Parathyroid adenoma (tissue), 2 donors: ENCODE data around the gene SELE.

Experiments
- H2AFZ ChIP-seq: fragments of 300-600 bp; sonication (generic); one replicate; pipeline ENCODE4 v1.7.0; 2017; ENCODE audit warnings: antibody characterized with exemption, mild to moderate bottlenecking
- H3K27ac ChIP-seq: fragments of 300-600 bp; sonication (generic); one replicate; pipeline ENCODE4 v1.7.0; 2017
- H3K27me3 ChIP-seq: fragments of 300-600 bp; sonication (generic); one replicate; pipeline ENCODE4 v1.7.0; 2017; ENCODE audit warnings: low read length; ENCODE audit not compliant: control insufficient read depth, insufficient read depth
- H3K36me3 ChIP-seq: fragments of 300-600 bp; sonication (generic); one replicate; pipeline ENCODE4 v1.7.0; 2017; ENCODE audit warnings: low read length; ENCODE audit not compliant: control insufficient read depth, insufficient read depth
- H3K4me1 ChIP-seq: fragments of 300-600 bp; sonication (generic); one replicate; pipeline ENCODE4 v1.7.0; 2017; ENCODE audit warnings: control low read depth
- H3K4me2 ChIP-seq: fragments of 300-600 bp; sonication (generic); one replicate; pipeline ENCODE4 v1.7.0; 2017; ENCODE audit warnings: low read length
- H3K4me3 ChIP-seq: fragments of 300-600 bp; sonication (generic); one replicate; pipeline ENCODE4 v1.7.0; 2017; ENCODE audit warnings: low read depth, low read length
- H3K79me2 ChIP-seq: fragments of 300-600 bp; sonication (generic); one replicate; pipeline ENCODE4 v1.7.0; 2017; ENCODE audit warnings: control low read depth
- H3K9ac ChIP-seq: fragments of 300-600 bp; sonication (generic); one replicate; pipeline ENCODE4 v1.7.0; 2017; ENCODE audit warnings: mild to moderate bottlenecking
- H3K9me3 ChIP-seq: fragments of 300-600 bp; sonication (generic); one replicate; pipeline ENCODE4 v1.7.0; 2017; ENCODE audit warnings: low read length; ENCODE audit not compliant: control insufficient read depth
- CTCF ChIP-seq: fragments of 300-600 bp; sonication (generic); IDR thresholded peaks from one replicate; pipeline ENCODE4 v1.7.0; 2017; ENCODE audit warnings: antibody characterized with exemption, mild to moderate bottlenecking
- donor health status: primary hyperparathyroidism.

Gene SELE

GRCh38 chr1:169712309-169712631 is 21.6 kb downstream of the SELE start:
- TF ChIP-seq CTCF: no peak
- no peaks in the 10 kb centered on the region for H3K79me2 ChIP-seq
- H3K4me2 ChIP-seq: no peak overlapping the region
- peak overlapping the region; percentile 82 for H2AFZ ChIP-seq
- peaks cover 7% of the 10 kb centered on the region for H3K4me1 ChIP-seq
- no peaks in the 10 kb centered on the region for H3K36me3 ChIP-seq
- no peak overlapping the region for H3K9ac ChIP-seq
- no peak overlapping the region for H3K4me3 ChIP-seq
- no peaks in the 10 kb centered on the region for H3K27me3 ChIP-seq
- peaks cover 2% of the 10 kb centered on the region for H3K9me3 ChIP-seq
- peak overlapping the region; percentile 54 for H3K27ac ChIP-seq

GRCh38 chr1:169711469-169712308 is 22.2 kb downstream of the SELE start, which contains the start of gene SELL:
Gene SELL, minus strand, starts transcription at chr1:169711620. Its CDS starts 122 bp downstream, at chr1:169711498.
- Histone ChIP-seq H3K36me3 (no peaks in the 10 kb centered on the region), H3K27ac (peak within 1 kb of the TSS; percentile 54), H3K9ac (no peak within 1 kb of the TSS), H3K4me2 (peak within 1 kb of the TSS; percentile 64), H3K9me3 (no peaks in the 10 kb centered on the region), H3K79me2 (no peaks in the 10 kb centered on the region), H3K27me3 (no peaks in the 10 kb centered on the region), H3K4me3 (peak within 1 kb of the TSS; percentile 33), H3K4me1 (peaks cover 7% of the 10 kb centered on the region), H2AFZ (peak within 1 kb of the TSS; percentile 82)
- TF ChIP-seq CTCF: peak; percentile 58

- H3K4me1 ChIP-seq: peaks cover 17% of the 10 kb centered on the region
- peak overlapping the region; percentile 1 for H3K27ac ChIP-seq
- H3K9ac ChIP-seq: no peak overlapping the region
- H3K27me3 ChIP-seq: no peaks in the 10 kb centered on the region
- peak overlapping the region; percentile 77 for H2AFZ ChIP-seq
- no peak for TF ChIP-seq CTCF
- no peaks in the 10 kb centered on the region for H3K9me3 ChIP-seq
- no peaks in the 10 kb centered on the region for H3K79me2 ChIP-seq
- no peak overlapping the region for H3K4me2 ChIP-seq
- no peak overlapping the region for H3K4me3 ChIP-seq
- no peaks in the 10 kb centered on the region for H3K36me3 ChIP-seq
Observed at GRCh38 chr1:169708647-169709046, 25.2 kb downstream of the SELE start.

GRCh38 chr1:169707912-169708604 is 25.8 kb downstream of the SELE start:
- Histone ChIP-seq H3K27me3 (no peaks in the 10 kb centered on the region), H3K4me2 (no peak overlapping the region), H3K79me2 (no peaks in the 10 kb centered on the region), H2AFZ (peak overlapping the region; percentile 77), H3K4me3 (no peak overlapping the region), H3K9ac (no peak overlapping the region), H3K9me3 (no peaks in the 10 kb centered on the region), H3K36me3 (no peaks in the 10 kb centered on the region), H3K4me1 (peaks cover 17% of the 10 kb centered on the region), H3K27ac (peak overlapping the region; percentile 1)
- TF ChIP-seq CTCF: no peak
